ENCODE measurements around the gene PLD3.
"Not testable (repeated sequence)": the region's sequence is repeated elsewhere in the genome, so short reads cannot be mapped to it uniquely, and the experiment has no call there.

PLD3 gene

GRCh38 chr19:40365010-40365409 lies 16.5 kb downstream of the PLD3 start:
- peaks cover 9% of the 10 kb centered on the region for H3K4me1 ChIP-seq (ENCODE audit: insufficient read depth, insufficient read length)
- no peak for DNase-seq (ENCODE audit: low read depth, low spot score)
- H3K9me3 ChIP-seq (ENCODE audit: insufficient read depth, low read length): no peaks in the 10 kb centered on the region
- no peaks in the 10 kb centered on the region for H3K27me3 ChIP-seq (ENCODE audit: insufficient read depth, insufficient read length)
- TF ChIP-seq ZNF274 (IDR thresholded peaks at IDR 0.05; ENCODE audit: low read depth, low read length): no peak
- TF ChIP-seq SUZ12 (IDR thresholded peaks at IDR 0.05; ENCODE audit: extremely low read depth, insufficient read depth, insufficient read length): no peak
- TF ChIP-seq YY1 (IDR thresholded peaks at IDR 0.05; ENCODE audit: insufficient read depth, insufficient read length): no peak
- no peak overlapping the region for H3K4me3 ChIP-seq (ENCODE audit: insufficient read length, low read depth)
- peaks cover 28% of the 10 kb centered on the region for H3K36me3 ChIP-seq (ENCODE audit: insufficient read depth, insufficient read length, low read length)
- H3K9ac ChIP-seq (ENCODE audit: insufficient read length, low read depth): peak overlapping the region; percentile 72

- peak; percentile 61 for DNase-seq (ENCODE audit: low read depth, low spot score)
- Histone ChIP-seq H3K4me3 (ENCODE audit: insufficient read length, low read depth) (peak overlapping the region; percentile 54), H3K9ac (ENCODE audit: insufficient read length, low read depth) (peak overlapping the region; percentile 83)
Measured at GRCh38 chr19:40365613-40366401, 17.3 kb downstream of the PLD3 start.

GRCh38 chr19:40366697-40367561 lies 18.4 kb downstream of the PLD3 start:
- DNase-seq (ENCODE audit: low read depth, low spot score): peak; percentile 35
- Histone ChIP-seq H3K4me1 (ENCODE audit: insufficient read depth, insufficient read length) (peaks cover 9% of the 10 kb centered on the region), H3K9ac (ENCODE audit: insufficient read length, low read depth) (peak overlapping the region; percentile 83), H3K9me3 (ENCODE audit: insufficient read depth, low read length) (no peaks in the 10 kb centered on the region), H3K27me3 (ENCODE audit: insufficient read depth, insufficient read length) (no peaks in the 10 kb centered on the region), H3K4me3 (ENCODE audit: insufficient read length, low read depth) (peak overlapping the region; percentile 54), H3K36me3 (ENCODE audit: insufficient read depth, insufficient read length, low read length) (peaks cover 47% of the 10 kb centered on the region)
- TF ChIP-seq ZNF274 (IDR thresholded peaks at IDR 0.05; ENCODE audit: low read depth, low read length) (no peak), SUZ12 (IDR thresholded peaks at IDR 0.05; ENCODE audit: extremely low read depth, insufficient read depth, insufficient read length) (no peak), YY1 (IDR thresholded peaks at IDR 0.05; ENCODE audit: insufficient read depth, insufficient read length) (no peak)

More at GRCh38 chr19:40365613-40366401, 17.3 kb downstream of the PLD3 start:
- peaks cover 36% of the 10 kb centered on the region for H3K36me3 ChIP-seq (ENCODE audit: insufficient read depth, insufficient read length, low read length)
- TF ChIP-seq ZNF274 (IDR thresholded peaks at IDR 0.05; ENCODE audit: low read depth, low read length): no peak
- no peak for TF ChIP-seq YY1 (IDR thresholded peaks at IDR 0.05; ENCODE audit: insufficient read depth, insufficient read length)
- TF ChIP-seq SUZ12 (IDR thresholded peaks at IDR 0.05; ENCODE audit: extremely low read depth, insufficient read depth, insufficient read length): no peak
- no peaks in the 10 kb centered on the region for H3K27me3 ChIP-seq (ENCODE audit: insufficient read depth, insufficient read length)
- peaks cover 9% of the 10 kb centered on the region for H3K4me1 ChIP-seq (ENCODE audit: insufficient read depth, insufficient read length)
- H3K9me3 ChIP-seq (ENCODE audit: insufficient read depth, low read length): no peaks in the 10 kb centered on the region

- Histone ChIP-seq H3K4me3 (ENCODE audit: insufficient read length, low read depth) (no peak overlapping the region), H3K4me1 (ENCODE audit: insufficient read depth, insufficient read length) (peaks cover 11% of the 10 kb centered on the region), H3K36me3 (ENCODE audit: insufficient read depth, insufficient read length, low read length) (peaks cover 56% of the 10 kb centered on the region), H3K9me3 (ENCODE audit: insufficient read depth, low read length) (no peaks in the 10 kb centered on the region), H3K27me3 (ENCODE audit: insufficient read depth, insufficient read length) (no peaks in the 10 kb centered on the region), H3K9ac (ENCODE audit: insufficient read length, low read depth) (no peak overlapping the region)
- DNase-seq (ENCODE audit: low read depth, low spot score): no peak
- no peak for TF ChIP-seq YY1 (IDR thresholded peaks at IDR 0.05; ENCODE audit: insufficient read depth, insufficient read length)
- TF ChIP-seq SUZ12 (IDR thresholded peaks at IDR 0.05; ENCODE audit: extremely low read depth, insufficient read depth, insufficient read length): no peak
- TF ChIP-seq ZNF274 (IDR thresholded peaks at IDR 0.05; ENCODE audit: low read depth, low read length): no peak
Measured at GRCh38 chr19:40367577-40368434, 19.3 kb downstream of the PLD3 start.

- no peak for TF ChIP-seq ZNF274 (IDR thresholded peaks at IDR 0.05; ENCODE audit: low read depth, low read length)
- TF ChIP-seq YY1 (IDR thresholded peaks at IDR 0.05; ENCODE audit: insufficient read depth, insufficient read length): no peak
- TF ChIP-seq SUZ12 (IDR thresholded peaks at IDR 0.05; ENCODE audit: extremely low read depth, insufficient read depth, insufficient read length): no peak
- no peak overlapping the region for H3K9ac ChIP-seq (ENCODE audit: insufficient read length, low read depth)
- no peak for DNase-seq (ENCODE audit: low read depth, low spot score)
- H3K36me3 ChIP-seq (ENCODE audit: insufficient read depth, insufficient read length, low read length): peaks cover 70% of the 10 kb centered on the region
- H3K9me3 ChIP-seq (ENCODE audit: insufficient read depth, low read length): no peaks in the 10 kb centered on the region
- H3K27me3 ChIP-seq (ENCODE audit: insufficient read depth, insufficient read length): no peaks in the 10 kb centered on the region
- no peak overlapping the region for H3K4me3 ChIP-seq (ENCODE audit: insufficient read length, low read depth)
- peaks cover 13% of the 10 kb centered on the region for H3K4me1 ChIP-seq (ENCODE audit: insufficient read depth, insufficient read length)
Measured at GRCh38 chr19:40369797-40370196, 21.3 kb downstream of the PLD3 start.

- H3K9ac ChIP-seq (ENCODE audit: insufficient read length, low read depth); H3K4me3 ChIP-seq (ENCODE audit: insufficient read length, low read depth); H3K9me3 ChIP-seq (ENCODE audit: insufficient read depth, low read length); DNase-seq (ENCODE audit: low read depth, low spot score); H3K27me3 ChIP-seq (ENCODE audit: insufficient read depth, insufficient read length): not testable (repeated sequence)
- H3K4me1 ChIP-seq (ENCODE audit: insufficient read depth, insufficient read length): peaks cover 13% of the 10 kb centered on the region
- peaks cover 70% of the 10 kb centered on the region for H3K36me3 ChIP-seq (ENCODE audit: insufficient read depth, insufficient read length, low read length)
Measured at GRCh38 chr19:40370253-40370652, 21.8 kb downstream of the PLD3 start.

Data from NT2/D1 (cell line).